NCI-H1417 (cell line): ENCODE data around the gene CADM3.

Experiments used
- DNase-seq, 3 experiments: peaks; one replicate each; lab custom pipeline; 2025; lab: John Stamatoyannopoulos, UW

Gene CADM3

DNA sequence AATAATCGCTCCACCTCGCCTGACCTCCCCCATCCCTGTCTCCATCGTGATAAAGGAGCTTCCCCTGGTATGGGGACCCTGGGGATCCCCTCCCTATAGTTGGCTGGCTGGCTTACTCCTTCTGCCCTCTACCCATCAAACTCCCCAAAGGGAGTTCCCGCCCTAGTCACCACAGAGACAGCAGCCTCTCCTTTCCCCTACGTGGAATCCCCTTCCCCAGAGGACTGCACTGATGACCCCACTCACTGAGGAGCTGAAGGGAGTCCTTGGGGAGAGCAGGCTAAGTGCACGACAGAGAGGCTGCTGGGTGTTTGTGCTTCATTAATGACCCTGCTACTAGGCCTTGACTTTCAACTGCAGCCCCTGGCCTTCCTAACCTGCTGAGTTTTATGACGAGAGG lies 1.9 kb downstream of the CADM3 start:
- no peak for DNase-seq

DNA sequence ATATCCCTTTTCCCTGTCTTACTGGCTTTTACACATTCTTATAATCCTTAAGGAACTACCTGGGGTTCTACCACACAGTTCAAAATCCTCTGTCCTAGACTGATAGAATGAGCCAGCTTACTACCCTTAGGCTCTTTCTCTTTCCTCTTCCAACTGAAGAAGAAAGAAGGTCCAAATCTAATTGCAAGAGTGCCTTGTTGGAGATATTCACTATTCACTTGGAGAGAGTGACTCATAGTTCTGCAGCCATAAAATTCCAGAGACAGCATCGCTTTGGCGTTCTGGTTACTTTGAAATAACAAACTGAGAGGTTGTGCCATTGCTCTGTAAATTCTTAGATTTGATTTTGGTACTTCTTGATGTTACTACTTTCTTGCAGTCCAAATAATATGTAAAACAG lies 4.2 kb downstream of the CADM3 start:
- DNase-seq, result no peak

DNA sequence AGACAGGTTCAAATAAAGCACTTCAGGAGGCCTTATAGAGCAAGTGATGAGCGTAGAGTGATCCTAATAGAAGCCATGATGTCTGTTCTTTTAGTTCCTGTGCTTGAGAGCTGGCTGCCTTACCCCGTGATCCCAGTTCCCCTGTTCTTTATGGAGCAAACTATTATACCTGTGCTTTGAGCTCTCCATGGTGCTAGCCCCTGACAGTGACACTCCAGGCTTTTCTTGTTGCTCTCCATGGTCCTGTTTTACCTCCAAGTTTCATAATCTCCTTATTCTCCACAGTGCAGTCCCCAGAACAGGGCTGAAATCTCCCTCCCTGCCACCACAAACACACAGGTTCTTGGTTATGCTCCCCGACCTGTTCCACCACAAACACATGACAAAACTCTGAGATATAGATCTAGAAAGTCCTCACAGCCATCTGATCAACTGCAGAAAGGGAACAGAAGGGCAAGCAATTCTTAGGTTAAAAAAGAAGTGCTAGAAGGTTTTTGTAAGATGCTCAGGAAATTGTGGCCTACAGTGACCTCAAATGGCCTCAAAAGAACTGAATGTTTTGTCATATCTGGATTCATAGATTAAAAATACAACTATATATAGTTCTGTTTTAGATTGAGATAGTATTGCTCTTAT lies 6.0 kb downstream of the CADM3 start:
- no peak for DNase-seq

DNA sequence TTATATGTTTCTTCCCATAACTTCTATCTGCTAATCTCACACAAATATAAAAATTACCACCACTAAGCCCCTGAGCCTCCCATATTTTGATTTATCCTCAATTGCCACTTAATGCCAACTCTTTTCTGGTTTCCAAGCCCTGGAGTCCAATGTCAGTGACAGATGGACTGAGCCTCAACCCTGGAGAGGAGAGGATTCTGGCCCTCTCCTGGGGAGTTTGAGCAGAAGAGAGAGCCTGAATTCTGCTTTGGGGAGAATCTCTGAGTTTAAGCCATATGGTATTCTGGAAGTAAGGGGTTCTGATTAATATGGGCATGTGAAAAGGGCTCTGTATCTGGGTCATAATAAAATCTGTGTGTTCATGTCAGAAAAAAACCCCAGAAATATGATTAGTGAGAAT lies 8.5 kb downstream of the CADM3 start:
- no peak for DNase-seq

DNA sequence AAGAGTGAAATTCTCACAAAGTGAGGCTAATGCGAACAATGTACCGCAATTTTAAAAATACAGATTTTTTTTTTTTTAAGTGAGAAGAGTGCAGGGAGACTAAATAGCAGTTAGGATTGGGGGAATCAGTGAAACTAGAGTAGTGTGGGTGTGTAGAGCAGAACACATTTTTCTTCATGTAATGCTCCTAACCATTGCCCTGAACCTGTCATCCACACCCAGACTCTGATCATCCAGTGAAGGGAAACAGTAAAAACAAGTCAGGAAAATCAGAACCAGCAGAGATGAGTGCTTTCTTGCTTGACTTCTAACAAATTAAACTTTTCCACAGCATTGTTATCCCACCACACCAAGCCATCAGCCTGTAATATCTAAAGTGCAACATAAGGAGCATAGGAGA lies 9.1 kb downstream of the CADM3 start:
- no peak for DNase-seq

DNA sequence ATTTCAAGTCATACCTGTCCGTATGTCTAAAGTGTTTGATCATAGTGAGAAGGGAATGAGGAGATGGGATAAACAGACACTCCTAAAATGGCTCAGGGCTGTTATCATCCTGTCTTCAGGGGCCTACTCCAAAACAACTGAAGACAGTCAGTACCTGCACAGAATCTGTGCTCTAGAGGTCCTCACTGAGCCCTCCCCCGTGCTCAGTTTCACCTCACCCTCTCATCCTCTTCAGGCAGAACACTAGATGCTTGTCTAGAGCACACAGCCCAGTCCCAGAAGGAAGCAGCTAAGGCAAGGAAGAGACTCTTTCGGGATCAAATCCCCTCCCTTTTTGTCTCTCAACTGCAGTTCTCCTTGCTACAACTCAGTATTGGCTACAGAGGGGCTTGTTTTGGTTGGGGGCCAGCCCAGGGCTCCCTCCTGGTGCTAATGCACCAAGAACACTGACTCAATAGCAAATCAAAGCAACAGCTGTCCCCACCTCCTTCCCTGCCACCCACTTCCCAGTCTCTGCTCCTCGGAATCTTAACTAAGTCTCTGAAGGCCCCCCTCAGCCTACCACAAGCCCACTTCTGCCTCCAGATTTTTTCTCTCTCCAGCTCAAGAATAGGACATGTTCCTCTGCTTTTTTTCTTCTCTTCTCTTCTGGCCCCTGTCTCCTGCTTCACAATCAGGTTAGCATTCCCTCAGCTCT lies 10.1 kb downstream of the CADM3 start:
- DNase-seq, result no peak

DNA sequence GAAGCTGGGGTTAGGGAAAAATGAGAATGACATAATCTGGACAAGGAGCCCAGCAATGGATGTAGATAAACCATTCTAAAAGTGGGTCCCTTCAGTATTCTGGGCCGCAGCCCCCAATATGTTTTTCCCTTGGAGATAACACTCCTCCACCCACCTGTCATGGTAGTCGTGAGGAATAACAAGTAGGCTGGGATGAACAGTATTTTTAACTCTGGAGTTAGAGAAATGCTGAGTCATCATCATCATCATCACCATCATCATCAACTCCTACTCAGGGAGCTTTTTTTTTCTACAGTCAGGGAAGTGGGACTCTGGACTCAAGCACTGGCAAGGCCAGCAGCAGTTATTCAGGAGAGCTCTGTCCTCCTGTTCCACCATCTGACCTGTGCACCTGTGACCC lies 12.8 kb downstream of the CADM3 start:
- DNase-seq, result no peak

DNA sequence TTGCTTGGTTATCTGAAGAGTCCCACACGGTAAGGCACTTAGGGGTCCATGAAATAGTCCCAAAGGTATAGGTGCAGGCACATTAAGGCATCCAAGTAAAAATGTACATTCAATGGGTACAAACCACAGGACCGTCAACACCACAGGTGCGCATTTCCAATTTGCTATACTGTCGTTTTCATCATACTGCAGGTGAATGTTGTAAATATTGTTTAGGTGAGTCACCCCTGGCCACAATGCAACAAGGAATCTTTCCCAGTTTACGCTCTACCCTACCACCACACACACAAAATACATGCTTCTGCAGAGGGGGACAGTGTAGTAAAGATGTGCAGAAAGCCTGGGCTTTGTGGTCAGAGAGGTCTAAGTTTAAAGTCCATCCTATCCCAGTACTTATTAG lies 13.7 kb downstream of the CADM3 start:
- no peak for DNase-seq

DNA sequence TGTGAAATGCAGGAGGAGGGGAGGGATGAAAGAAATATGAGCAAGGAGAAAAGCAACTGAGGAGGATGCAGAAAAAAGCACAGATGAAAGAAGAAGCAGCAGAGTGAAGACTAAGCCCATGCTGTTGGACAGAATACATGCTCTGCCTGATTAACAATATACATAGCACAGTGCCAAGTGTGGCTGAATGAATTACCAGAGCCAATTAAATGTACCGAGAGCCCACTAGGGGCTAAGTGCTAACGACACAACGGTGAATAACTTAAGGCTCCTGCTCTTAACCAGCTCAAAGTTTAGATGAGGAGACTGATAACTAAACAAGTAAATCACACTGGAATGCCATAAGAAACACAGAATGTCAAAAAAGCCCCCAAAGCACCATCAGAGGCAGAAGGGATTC lies 15.6 kb downstream of the CADM3 start:
- no peak for DNase-seq

DNA sequence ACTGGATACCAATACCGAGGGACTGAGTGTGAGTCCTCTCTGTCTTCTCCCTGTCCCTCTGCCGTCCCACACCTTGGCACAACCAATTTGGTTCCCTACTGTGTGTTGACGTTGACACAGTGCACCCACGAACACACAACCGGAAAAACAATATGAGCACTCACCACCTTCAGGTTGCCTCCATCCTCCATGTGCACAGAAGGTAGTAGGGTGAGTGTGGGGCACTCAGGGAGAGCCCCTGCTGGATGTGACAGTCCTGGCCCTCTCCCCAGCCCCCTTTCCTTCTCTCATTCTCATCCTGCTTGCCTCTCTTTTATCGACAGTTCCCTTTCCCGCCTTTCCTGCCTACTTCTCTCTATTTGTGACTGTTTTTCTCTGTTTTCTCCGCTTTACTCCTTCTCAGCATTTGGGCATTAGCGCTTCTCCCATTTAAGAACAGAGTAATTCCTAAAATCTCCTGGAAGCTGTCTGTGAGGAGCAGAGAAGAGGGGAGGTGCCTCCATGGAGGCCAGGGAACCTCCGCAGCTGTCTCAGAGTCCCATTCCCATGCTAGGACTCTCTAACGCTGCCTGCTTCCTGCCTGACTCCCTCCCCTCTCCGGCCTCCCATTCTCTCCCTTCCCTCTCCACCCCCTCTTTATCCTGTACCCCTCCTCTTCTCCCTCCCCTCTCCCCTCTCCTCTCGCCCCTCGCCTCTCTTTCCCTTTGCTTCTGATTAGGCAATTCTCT lies 16.4 kb downstream of the CADM3 start:
- no peak for DNase-seq

DNA sequence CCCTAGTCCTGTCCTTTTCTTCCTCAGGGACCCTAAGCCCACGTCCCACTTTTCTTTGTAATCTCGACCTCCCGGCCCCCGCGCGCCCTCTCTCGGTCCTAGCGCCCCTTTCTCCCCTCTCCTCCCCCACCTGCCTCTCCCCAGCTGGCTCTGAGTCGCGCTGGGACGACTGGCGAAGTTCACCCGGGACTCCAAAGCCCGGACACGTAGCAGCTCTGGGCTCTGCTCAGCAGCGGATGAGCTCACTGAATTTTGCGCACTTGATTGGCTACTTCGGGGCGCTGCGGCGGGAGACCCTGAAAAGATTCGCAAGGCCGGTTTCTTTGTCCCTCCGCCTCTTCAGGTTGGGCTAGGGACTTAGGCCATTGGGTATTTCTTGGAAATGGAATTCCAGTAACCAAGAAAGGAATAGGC lies 17.0 kb downstream of the CADM3 start:
- peak in 1 of 3 experiments; percentile 6 for DNase-seq

DNA sequence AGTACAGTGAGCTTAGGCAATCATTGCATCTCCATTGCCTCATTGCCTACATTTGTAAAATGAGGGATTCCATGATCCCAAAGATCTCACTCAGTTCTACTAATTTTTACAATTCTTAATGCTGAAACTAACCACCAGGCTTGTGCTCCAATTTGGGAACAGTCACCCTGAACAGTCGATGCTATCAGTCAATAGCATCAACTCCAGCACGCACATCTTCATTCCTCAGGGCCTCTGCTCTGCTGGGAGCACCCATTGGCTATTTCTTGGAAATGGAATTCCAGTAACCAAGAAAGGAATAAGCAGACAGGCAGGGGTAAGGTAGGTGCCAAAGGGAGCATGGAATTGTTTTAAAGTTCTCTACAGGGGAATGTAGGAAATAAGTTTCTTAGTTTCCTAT lies 19.0 kb downstream of the CADM3 start:
- no peak for DNase-seq

DNA sequence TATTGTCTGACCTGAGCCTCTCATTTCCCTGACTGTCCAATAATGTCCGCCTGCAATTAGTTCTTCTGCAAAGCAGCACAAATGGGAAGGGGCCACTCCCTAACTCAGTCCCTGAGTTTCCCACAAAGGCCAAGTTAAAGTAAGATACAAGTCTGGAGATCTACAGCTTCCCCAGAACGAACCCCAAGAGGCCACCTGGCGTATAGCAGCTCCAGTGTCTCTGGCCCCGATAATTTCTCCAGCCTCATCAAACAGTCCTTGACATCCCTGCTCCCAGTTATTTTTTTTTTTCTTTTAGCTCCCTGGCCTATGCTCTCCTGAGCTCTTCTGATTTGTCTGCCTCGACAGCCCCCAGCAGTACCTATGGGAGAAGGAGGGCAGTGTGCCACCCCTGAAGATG lies 25.1 kb downstream of the CADM3 start:
- DNase-seq, result no peak

DNA sequence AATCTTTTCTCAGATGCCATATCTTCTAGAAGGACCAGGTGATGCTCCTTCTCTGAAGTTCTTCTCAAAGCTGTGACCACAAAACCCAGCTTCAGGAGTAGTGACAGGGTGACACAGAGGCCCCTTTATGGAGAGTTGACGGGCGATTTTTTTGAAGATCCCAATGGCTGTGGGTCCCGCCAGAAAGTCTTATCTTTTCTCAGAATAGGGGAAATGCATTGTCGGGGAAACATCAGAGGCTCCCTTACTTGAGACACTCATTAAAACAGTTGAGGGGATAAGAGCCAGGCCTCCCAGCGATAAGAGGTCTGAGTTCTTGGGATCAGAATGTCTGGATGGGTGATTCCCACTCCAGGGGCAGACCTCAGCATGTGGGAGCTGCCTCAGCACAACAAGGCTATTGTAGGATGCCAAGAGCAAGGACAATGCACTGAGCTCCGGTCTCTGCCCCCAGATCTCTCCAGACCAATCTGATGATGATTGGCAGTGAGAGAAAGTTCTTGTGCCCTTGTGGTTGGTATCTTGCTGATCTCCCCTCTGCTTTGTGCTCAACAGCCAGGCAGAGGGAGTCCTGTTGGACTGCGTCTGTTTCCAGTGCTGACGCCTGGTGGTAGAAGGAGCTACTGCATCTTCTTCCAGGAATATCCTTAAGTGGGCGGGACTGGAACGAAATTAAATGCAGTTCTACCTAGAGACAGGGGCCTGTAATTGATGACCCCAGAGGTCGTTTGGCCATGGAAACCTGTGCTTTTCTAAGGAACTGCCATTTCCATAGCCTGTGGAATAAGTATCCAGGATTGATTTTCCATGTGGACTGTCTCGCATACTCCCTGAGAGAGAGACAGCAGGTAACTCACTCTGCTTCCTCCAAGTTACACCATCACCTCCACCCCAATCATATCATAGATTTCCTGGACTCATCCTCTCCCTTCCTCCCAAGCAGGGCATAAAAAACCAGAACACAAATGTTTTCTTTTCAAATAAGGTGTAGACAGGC lies 26.4 kb downstream of the CADM3 start:
- peak; percentile 19 to 77 (median 57) for DNase-seq

DNA sequence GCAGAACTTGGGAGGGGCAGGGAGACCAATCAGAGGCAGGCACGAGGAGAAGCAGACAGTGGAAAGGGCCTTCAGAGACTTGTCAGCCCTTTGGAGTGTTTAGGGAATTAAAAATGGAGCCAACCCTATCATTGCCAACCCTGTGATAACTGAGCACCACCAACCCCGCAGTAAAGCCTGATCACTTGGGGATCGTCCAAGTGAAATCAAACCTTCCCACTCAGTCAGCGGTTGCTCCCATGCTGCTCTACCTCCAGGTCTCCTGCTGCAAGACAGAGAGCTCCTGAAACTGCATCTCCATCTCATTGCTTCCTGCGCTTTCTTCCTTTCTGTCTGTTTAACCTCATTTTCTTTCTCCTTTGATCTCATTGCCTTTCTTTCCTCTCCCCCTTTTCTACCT lies 28.5 kb downstream of the CADM3 start:
- no peak for DNase-seq

DNA sequence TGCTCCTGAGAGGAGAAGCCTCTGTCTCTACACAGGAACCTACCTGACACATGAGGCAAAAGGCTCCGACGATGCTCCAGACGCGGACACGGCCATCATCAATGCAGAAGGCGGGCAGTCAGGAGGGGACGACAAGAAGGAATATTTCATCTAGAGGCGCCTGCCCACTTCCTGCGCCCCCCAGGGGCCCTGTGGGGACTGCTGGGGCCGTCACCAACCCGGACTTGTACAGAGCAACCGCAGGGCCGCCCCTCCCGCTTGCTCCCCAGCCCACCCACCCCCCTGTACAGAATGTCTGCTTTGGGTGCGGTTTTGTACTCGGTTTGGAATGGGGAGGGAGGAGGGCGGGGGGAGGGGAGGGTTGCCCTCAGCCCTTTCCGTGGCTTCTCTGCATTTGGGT lies 29.4 kb downstream of the CADM3 start:
- no peak for DNase-seq

DNA sequence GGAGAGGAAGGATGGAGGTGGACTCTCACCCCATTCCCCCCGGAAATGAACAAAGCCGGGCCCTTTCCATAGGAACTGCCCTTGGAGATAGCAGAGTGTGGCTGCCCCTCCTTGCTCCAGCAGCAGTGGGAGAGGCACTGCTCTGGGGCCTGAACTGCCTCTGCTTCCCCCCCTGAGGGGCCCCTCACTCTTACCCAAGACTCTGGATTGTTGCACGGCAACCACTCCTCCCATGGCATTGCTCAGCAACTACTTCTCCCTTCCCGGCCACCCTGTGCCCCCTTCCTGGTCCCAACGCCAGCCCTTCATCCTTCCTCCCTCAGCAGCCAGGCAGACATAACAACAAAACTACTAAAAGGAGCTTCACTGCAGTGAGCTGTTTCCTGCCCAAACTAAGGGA lies 30.2 kb downstream of the CADM3 start:
- no peak for DNase-seq

DNA sequence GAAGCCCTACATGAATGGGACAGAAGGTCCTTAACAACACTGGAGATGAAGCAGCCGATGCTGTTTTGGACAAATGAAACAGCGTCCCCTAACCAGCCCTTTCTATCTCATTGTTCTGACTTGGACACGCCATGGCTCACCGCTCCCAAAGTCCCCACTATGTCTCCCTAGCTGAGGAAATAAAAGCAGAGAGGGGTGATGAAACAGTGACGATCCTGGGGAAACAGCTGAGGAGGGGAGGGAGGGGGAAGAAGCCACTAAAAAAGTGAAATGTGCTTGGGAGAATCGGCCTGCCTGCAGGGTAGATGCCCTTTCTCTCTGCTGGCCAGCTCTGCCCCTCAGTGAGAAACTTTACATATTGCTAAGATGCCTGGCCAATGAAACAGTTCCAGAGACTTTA lies 32.2 kb downstream of the CADM3 start:
- DNase-seq, result no peak

DNA sequence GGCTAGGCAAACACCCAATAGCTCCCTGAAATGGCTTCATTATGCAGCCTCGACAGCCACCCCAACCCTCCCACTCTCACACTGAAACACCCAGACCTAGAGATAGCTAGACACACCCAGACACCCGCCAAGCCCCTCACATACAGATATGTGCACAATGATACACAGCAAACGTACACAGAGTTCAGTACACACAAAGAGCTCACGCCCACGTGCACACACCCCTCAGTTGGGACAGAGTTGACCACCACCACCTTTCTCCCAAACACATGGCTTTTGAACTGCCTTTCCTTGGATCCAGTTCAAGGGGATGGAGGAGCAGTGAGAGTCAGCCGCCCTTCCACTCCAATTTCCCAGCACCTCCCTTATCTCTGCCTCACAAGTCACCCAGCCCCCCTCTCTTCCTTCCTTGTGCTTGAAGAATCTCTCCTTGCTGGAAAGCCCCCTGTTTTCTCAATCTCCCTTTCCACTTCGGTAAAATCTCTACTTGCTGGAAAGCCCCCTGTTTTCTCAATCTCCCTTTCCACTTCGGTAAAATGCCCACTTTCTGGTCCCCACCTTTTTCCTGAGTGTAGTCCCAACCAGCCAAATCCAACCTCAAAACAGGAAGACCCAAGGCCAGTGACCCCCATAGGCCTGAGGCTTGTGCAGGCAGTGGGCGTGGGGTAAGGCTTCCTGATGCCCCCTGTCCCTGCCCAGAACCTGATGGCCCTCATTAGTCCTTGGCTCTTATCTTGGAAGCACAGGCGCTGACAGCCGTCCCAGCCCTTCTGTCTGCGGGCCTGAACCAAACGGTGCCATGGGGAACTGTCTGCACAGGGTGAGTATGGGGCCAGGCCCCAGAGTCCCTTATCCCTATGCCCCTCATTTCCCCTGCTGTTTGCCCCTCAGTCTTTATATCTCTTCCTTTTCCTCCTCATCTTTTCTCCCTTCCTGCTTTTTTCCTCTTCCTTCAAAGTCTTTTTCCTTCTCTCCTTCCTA lies 33.0 kb downstream of the CADM3 start, which contains the start of gene ACKR1:
Gene ACKR1 (plus strand): TSS at position 715 of the 981 bp plus-strand sequence. CDS start 85 bp downstream, at position 800.
- DNase-seq, result no peak

DNA sequence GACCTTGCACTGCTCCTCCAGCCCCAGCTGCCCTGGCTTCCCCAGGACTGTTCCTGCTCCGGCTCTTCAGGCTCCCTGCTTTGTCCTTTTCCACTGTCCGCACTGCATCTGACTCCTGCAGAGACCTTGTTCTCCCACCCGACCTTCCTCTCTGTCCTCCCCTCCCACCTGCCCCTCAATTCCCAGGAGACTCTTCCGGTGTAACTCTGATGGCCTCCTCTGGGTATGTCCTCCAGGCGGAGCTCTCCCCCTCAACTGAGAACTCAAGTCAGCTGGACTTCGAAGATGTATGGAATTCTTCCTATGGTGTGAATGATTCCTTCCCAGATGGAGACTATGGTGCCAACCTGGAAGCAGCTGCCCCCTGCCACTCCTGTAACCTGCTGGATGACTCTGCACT lies 33.8 kb downstream of the CADM3 start:
- DNase-seq, result no peak

DNA sequence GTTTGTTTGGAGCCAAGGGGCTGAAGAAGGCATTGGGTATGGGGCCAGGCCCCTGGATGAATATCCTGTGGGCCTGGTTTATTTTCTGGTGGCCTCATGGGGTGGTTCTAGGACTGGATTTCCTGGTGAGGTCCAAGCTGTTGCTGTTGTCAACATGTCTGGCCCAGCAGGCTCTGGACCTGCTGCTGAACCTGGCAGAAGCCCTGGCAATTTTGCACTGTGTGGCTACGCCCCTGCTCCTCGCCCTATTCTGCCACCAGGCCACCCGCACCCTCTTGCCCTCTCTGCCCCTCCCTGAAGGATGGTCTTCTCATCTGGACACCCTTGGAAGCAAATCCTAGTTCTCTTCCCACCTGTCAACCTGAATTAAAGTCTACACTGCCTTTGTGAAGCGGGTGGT lies 34.7 kb downstream of the CADM3 start:
- no peak for DNase-seq
